PFSK-1 (cell line): ENCODE results near the gene PANK4.

ENCODE experiments used
- POLR2AphosphoS5 ChIP-seq: IDR thresholded peaks from 2 replicates; pipeline ENCODE4 v1.6.1; 2012; ENCODE audit warnings: low read depth, mild to moderate bottlenecking, control low read depth, low read length, moderate library complexity
- TAF1 ChIP-seq: IDR thresholded peaks from 2 replicates; pipeline ENCODE4 v1.6.1; 2012; ENCODE audit warnings: low read length, control low read depth, borderline replicate concordance; ENCODE audit not compliant: insufficient read depth

- TF ChIP-seq POLR2AphosphoS5: no peak
- no peak for TF ChIP-seq TAF1
Observed at GRCh38 chr1:2497891-2498290, 28.5 kb downstream of the PANK4 start.
